ENCODE results near the gene CENPP.

Gene CENPP

GRCh38 chr9:92610470-92611420, 285.0 kb downstream of the CENPP start:
- DNase-seq (ENCODE audit: extremely low read depth, insufficient read length): no peak
- Histone ChIP-seq H3K4me3 (replicated peaks; ENCODE audit: low read depth, low read length) (no peak overlapping the region), H3K27me3 (replicated peaks; ENCODE audit: control insufficient read depth, insufficient read depth, low read length) (no peaks in the 10 kb centered on the region), H3K36me3 (ENCODE audit: control insufficient read depth, insufficient read depth, low read length) (peaks cover 15% of the 10 kb centered on the region)
- no peak for TF ChIP-seq CTCF (IDR thresholded peaks at IDR 0.05; ENCODE audit: insufficient read depth, low read length, poor library complexity, severe bottlenecking)

GRCh38 chr9:92611621-92612285, 286.0 kb downstream of the CENPP start:
- H3K27me3 ChIP-seq (replicated peaks; ENCODE audit: control insufficient read depth, insufficient read depth, low read length): no peaks in the 10 kb centered on the region
- DNase-seq (ENCODE audit: extremely low read depth, insufficient read length): no peak
- H3K4me3 ChIP-seq (replicated peaks; ENCODE audit: low read depth, low read length): no peak overlapping the region
- H3K36me3 ChIP-seq (ENCODE audit: control insufficient read depth, insufficient read depth, low read length): peaks cover 18% of the 10 kb centered on the region
- no peak for TF ChIP-seq CTCF (IDR thresholded peaks at IDR 0.05; ENCODE audit: insufficient read depth, low read length, poor library complexity, severe bottlenecking)

GRCh38 chr9:92612292-92612691, 286.5 kb downstream of the CENPP start:
- Histone ChIP-seq H3K36me3 (ENCODE audit: control insufficient read depth, insufficient read depth, low read length) (peaks cover 18% of the 10 kb centered on the region), H3K27me3 (replicated peaks; ENCODE audit: control insufficient read depth, insufficient read depth, low read length) (no peaks in the 10 kb centered on the region), H3K4me3 (replicated peaks; ENCODE audit: low read depth, low read length) (no peak overlapping the region)
- DNase-seq (ENCODE audit: extremely low read depth, insufficient read length): no peak
- TF ChIP-seq CTCF (IDR thresholded peaks at IDR 0.05; ENCODE audit: insufficient read depth, low read length, poor library complexity, severe bottlenecking): no peak

- no peak for DNase-seq (ENCODE audit: extremely low read depth, insufficient read length)
- Histone ChIP-seq H3K36me3 (ENCODE audit: control insufficient read depth, insufficient read depth, low read length) (peaks cover 20% of the 10 kb centered on the region), H3K4me3 (replicated peaks; ENCODE audit: low read depth, low read length) (no peak overlapping the region), H3K27me3 (replicated peaks; ENCODE audit: control insufficient read depth, insufficient read depth, low read length) (no peaks in the 10 kb centered on the region)
- TF ChIP-seq CTCF (IDR thresholded peaks at IDR 0.05; ENCODE audit: insufficient read depth, low read length, poor library complexity, severe bottlenecking): no peak
These were observed 287.1 kb downstream of the CENPP start for GRCh38 chr9:92612816-92613215.

DNA sequence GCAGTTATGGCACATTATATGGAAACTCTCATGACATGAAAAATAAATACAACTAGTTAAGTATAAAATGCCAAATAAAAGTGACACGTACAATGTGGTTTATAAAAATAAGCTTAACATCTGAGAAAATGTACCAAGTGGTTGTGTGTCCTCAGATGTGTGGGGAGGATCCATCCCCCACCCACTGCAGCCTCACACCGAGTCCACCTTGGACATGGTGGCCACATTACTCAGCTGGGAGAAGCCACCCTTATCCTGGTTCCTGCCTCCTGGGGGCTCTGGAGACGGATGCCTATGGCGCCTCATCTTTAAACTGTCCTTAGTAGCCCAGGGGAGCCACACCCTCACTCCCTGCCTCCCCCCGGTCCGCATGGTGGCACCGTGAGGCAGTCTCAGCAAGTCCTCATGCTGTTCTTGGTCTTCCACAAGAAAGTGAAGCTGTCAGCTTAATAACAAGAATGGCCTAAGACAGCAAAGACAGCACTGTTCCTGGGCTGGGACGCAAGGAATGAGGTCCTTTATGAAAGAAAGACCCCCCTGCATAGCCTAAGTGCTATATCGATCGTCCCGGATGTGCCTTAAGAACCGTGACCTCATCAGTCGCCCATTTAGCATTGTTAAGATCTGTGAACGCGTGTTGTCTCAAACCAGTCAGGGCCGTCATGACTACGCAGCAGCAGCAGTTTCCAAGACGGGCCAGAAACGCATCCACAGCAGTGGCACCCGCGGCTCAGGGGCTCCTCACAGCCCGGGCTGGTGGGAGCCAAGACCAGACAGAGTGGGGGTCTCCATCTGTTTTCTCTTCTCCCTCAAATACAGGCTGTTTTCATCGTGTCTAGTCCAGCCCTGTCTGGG, 287.7 kb downstream of the CENPP start:
- no peak for DNase-seq (ENCODE audit: extremely low read depth, insufficient read length)
- H3K36me3 ChIP-seq (ENCODE audit: control insufficient read depth, insufficient read depth, low read length): peaks cover 25% of the 10 kb centered on the region

More for the DNA sequence above, 287.7 kb downstream of the CENPP start:
- Histone ChIP-seq H3K27me3 (replicated peaks; ENCODE audit: control insufficient read depth, insufficient read depth, low read length) (no peaks in the 10 kb centered on the region), H3K4me3 (replicated peaks; ENCODE audit: low read depth, low read length) (no peak overlapping the region)
- no peak for TF ChIP-seq CTCF (IDR thresholded peaks at IDR 0.05; ENCODE audit: insufficient read depth, low read length, poor library complexity, severe bottlenecking)
